ENCODE measurements around the gene UNC5B. TPM values are rescaled to one million over a fixed set of nuclear protein-coding genes. Genes with fewer than 3 reads are reported as not detected.
A peak's percentile ranks its signal among the peaks of the same experiment; 100 is the strongest.

Gene UNC5B
- total RNA-seq, 1 donor from 2014 or later, result 22.4 TPM

- no peak for DNase-seq (ENCODE audit: extremely low spot score, unreplicated experiment)
- peak overlapping the region; percentile 66 for H3K4me3 Mint-ChIP-seq
- H3K27ac Mint-ChIP-seq, result no peak overlapping the region
- H3K4me1 Mint-ChIP-seq (ENCODE audit: unreplicated experiment), result peaks cover 35% of the 10 kb centered on the region
- H3K36me3 Mint-ChIP-seq, result no peaks in the 10 kb centered on the region
- peak; percentile 98 for TF ChIP-seq CTCF (conservative IDR thresholded peaks at IDR 0.05)
- H3K27me3 Mint-ChIP-seq, result peaks cover 10% of the 10 kb centered on the region
- no peaks in the 10 kb centered on the region for H3K9me3 Mint-ChIP-seq
Measured at GRCh38 chr10:71314028-71314693, 101.8 kb downstream of the UNC5B start.

- no peak overlapping the region for H3K27ac Mint-ChIP-seq
- no peak for DNase-seq (ENCODE audit: extremely low spot score, unreplicated experiment)
- TF ChIP-seq CTCF (conservative IDR thresholded peaks at IDR 0.05), result no peak
- H3K9me3 Mint-ChIP-seq, result no peaks in the 10 kb centered on the region
- peaks cover 10% of the 10 kb centered on the region for H3K27me3 Mint-ChIP-seq
- peak overlapping the region; percentile 66 for H3K4me3 Mint-ChIP-seq
- H3K36me3 Mint-ChIP-seq, result no peaks in the 10 kb centered on the region
- H3K4me1 Mint-ChIP-seq (ENCODE audit: unreplicated experiment), result peaks cover 36% of the 10 kb centered on the region
Measured at GRCh38 chr10:71314694-71315225, 102.4 kb downstream of the UNC5B start.

GRCh38 chr10:71316056-71316785 lies 103.9 kb downstream of the UNC5B start:
- no peak overlapping the region for H3K4me3 Mint-ChIP-seq
- no peaks in the 10 kb centered on the region for H3K36me3 Mint-ChIP-seq
- H3K9me3 Mint-ChIP-seq, result no peaks in the 10 kb centered on the region

GRCh38 chr10:71316786-71317160 lies 104.4 kb downstream of the UNC5B start:
- Mint-ChIP-seq H3K4me1 (ENCODE audit: unreplicated experiment) (peaks cover 42% of the 10 kb centered on the region), H3K27ac (peak overlapping the region; percentile 34), H3K9me3 (no peaks in the 10 kb centered on the region), H3K36me3 (no peaks in the 10 kb centered on the region), H3K27me3 (peaks cover 4% of the 10 kb centered on the region), H3K4me3 (no peak overlapping the region)
- DNase-seq (ENCODE audit: extremely low spot score, unreplicated experiment), result no peak
- TF ChIP-seq CTCF (conservative IDR thresholded peaks at IDR 0.05), result no peak

More at GRCh38 chr10:71316056-71316785, 103.9 kb downstream of the UNC5B start:
- no peak for DNase-seq (ENCODE audit: extremely low spot score, unreplicated experiment)
- no peak for TF ChIP-seq CTCF (conservative IDR thresholded peaks at IDR 0.05)
- Mint-ChIP-seq H3K27ac (peak overlapping the region; percentile 34), H3K4me1 (ENCODE audit: unreplicated experiment) (peaks cover 42% of the 10 kb centered on the region), H3K27me3 (peaks cover 4% of the 10 kb centered on the region)

GRCh38 chr10:71317739-71318138 lies 105.4 kb downstream of the UNC5B start:
- TF ChIP-seq CTCF (conservative IDR thresholded peaks at IDR 0.05), result no peak
- peak overlapping the region; percentile 23 for H3K27ac Mint-ChIP-seq
- no peaks in the 10 kb centered on the region for H3K9me3 Mint-ChIP-seq
- peaks cover 42% of the 10 kb centered on the region for H3K4me1 Mint-ChIP-seq (ENCODE audit: unreplicated experiment)
- DNase-seq (ENCODE audit: extremely low spot score, unreplicated experiment), result no peak
- H3K36me3 Mint-ChIP-seq, result peaks cover under 1% of the 10 kb centered on the region
- peaks cover 4% of the 10 kb centered on the region for H3K27me3 Mint-ChIP-seq
- peak overlapping the region; percentile 74 for H3K4me3 Mint-ChIP-seq
